ENCODE results near the gene PGC.
A peak's percentile ranks its signal among the peaks of the same experiment; 100 is the strongest.

DNA sequence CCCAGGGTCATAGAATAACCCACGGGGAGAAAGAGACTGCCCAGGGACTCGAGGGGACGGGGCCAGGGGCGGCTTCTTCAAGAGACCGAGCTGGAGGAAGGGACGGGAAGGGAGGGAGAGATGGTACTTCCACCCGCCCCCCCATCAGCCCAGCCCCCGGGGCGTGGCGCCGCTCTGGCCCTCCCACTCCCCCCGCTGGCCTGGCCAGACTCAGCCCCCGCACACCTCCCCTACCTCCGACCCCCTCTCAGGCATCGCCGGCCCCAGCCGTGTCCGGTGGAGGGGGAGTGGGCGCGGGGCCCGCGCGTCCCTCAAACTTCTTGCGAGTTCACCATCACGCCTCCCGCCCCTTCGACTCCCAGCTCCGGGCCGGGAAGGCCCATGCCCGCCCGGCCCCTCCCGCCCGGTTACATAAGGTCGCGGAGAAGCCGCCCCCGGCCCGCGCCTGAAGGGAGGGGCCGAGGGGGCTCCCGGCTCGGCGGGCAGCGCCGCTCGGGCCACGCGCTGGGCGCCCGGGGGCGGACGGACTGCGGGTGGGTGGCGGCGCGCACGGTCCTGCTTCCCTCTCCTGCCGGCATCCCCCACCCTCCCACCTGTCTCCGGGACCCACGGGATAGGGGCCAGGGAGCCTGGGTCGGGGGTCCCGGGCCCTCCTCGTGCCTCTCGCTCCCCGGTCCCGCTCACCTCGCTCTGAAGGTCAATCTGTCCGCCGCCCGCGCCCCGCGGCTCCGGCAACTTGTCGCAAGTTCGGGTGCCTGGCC, 12.4 kb downstream of the PGC start:
- no peak for TF ChIP-seq EP300 (IDR thresholded peaks at IDR 0.05)
- peak in 1 of 2 donors; percentile 44 for TF ChIP-seq POLR2A (IDR thresholded peaks at IDR 0.05)
- TF ChIP-seq, protein P1, sequence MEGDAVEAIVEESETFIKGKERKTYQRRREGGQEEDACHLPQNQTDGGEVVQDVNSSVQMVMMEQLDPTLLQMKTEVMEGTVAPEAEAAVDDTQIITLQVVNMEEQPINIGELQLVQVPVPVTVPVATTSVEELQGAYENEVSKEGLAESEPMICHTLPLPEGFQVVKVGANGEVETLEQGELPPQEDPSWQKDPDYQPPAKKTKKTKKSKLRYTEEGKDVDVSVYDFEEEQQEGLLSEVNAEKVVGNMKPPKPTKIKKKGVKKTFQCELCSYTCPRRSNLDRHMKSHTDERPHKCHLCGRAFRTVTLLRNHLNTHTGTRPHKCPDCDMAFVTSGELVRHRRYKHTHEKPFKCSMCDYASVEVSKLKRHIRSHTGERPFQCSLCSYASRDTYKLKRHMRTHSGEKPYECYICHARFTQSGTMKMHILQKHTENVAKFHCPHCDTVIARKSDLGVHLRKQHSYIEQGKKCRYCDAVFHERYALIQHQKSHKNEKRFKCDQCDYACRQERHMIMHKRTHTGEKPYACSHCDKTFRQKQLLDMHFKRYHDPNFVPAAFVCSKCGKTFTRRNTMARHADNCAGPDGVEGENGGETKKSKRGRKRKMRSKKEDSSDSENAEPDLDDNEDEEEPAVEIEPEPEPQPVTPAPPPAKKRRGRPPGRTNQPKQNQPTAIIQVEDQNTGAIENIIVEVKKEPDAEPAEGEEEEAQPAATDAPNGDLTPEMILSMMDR (IDR thresholded peaks at IDR 0.05), result no peak
- TF ChIP-seq POLR2AphosphoS5 (IDR thresholded peaks at IDR 0.05), result no peak
